ENCODE measurements around the gene RFC4.

The RFC4 gene

DNA sequence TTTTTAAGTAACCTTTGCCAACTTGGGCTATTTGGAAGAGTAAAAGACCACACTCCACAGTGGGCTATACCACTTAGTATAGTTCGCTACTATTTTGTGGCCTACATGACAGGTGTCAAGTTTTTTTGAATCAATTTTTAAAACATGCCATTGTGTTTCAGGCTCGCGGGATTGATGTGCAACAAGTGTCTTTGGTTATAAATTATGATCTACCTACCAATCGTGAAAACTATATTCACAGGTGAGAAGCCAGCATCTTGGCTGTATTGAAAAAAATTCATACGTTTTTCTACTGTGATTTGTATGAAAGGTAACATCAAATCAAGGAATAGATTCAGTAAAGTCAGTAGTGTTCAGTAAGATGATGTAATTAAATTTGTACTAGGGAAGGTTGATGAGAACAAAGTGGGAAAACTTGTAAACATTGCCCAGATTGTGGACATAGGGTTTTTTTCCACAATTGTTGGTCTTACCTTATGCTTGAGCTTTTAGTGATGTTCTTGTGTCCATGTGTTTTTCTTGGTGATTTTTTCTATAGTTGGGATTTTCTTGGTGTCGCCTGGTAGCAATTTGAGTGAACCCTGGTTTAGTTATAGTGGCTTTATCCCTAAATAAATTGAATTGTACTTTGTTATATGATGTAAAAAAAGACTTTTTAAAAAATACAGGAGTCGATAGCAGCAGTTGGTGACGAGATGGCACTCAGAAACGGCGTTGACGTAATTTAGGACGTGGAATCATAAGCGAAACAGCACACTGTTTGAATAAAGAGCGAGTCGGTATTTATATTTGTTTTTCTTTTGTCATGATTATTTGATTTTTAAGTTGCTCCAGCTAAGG is 18.4 kb downstream of the RFC4 start:
- DNase-seq (ENCODE audit: low read depth in 2 of 2) = no peak

DNA sequence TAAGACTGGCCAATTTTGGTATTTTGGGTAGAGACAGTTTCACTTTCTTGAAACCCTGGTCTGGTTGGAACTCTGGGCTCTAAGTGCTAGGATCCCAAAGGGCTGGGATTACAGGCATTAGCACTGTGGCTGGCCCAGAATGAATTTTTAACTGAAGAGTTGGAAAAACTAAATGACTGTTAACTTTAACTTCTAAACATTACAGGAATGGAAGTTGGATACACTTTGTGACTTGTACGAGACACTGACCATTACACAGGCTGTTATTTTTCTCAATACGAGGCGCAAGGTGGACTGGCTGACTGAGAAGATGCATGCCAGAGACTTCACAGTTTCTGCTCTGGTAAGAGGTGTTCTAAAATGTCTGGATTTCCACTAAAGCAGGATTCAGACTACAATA is 19.4 kb downstream of the RFC4 start:
- DNase-seq (ENCODE audit: low read depth in 2 of 2) = no peak

DNA sequence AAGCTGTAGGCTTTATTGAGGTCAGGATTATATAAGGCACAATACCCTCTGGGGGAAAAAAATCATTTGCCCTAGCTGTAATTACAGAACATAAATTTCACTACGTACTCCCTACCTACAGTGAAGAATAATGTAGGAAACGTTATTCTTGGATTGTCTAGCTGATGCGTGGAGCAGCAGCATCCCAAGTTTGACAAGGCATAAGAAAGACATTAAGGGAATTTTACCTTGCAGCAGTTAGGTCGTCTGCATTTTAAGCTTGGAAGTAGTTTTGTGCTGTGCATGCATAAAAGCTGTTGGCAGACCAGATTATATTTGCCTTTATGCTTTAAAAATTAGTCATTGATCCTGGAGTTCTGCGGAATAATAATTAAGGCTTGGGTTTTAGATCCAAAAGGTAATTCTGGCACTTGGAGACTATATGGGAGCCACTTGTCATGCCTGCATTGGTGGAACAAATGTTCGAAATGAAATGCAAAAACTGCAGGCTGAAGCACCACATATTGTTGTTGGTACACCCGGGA is 20.7 kb downstream of the RFC4 start:
- DNase-seq (ENCODE audit: low read depth in 2 of 2) = no peak

DNA sequence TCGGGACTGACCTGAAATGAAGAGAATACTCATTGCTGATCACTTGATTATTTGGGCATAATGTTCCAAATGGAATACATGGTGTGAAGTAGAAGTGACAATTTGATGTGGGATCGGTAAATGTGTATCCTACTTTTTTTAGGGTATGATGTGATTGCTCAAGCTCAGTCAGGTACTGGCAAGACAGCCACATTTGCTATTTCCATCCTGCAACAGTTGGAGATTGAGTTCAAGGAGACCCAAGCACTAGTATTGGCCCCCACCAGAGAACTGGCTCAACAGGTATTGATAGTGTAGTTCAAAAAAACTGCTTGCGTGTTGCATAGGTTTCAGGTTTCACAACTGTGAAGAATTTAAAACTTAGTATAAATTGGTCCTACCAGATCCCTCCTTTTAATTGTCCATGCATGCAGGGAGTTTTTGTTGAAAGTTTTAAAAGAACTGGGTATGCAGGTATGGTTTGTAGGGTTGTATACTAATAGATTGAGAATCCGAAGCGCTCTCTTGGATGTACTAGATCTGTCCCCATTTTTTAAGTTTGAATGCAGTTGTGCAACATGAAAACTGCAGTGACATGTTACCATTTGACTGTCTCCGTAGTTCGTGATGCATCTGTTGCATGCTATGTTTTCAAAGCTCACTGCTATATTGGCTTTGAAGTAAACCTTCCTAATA is 21.3 kb downstream of the RFC4 start:
- no peak for DNase-seq (ENCODE audit: low read depth in 2 of 2)

DNA sequence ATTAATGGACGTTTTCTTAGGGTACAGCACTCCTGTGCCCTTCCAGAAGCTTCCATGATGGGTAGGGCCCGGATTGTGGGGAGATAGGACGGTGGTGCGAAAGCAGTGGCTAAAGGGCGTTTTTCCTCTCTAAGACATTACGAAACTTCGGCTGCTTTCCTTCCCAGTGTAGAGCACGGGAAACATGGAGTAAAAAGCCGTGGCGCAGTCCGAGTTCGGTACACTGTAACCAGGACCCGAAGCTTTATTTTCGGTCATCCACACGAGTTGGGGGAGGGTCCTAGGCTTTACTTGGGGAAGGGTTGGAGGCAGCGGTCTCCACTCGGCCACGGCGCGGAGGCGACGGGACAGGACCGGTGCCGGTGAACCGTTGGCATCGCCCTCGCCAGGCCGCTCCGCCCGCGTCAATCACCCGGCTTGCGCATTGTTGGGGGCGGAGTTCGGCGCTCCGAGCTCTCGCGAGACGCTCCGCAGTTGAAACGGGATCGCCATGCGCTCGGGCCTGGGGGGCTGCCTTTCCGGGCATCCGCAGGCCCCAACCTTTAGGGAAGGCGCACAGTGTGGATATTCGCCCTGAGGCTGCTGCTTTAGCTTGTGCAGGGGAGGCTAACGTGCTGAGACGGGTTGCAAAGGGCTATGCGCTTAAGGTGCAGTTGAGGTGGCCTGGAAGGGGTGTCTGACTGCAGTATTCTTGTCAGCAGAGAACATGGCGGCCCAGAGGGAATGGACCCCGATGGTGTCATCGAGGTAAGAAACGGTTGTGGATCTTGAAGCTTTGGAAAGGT is 22.4 kb downstream of the RFC4 start:
- DNase-seq (ENCODE audit: low read depth in 2 of 2) = peak; percentile 62 to 71

DNA sequence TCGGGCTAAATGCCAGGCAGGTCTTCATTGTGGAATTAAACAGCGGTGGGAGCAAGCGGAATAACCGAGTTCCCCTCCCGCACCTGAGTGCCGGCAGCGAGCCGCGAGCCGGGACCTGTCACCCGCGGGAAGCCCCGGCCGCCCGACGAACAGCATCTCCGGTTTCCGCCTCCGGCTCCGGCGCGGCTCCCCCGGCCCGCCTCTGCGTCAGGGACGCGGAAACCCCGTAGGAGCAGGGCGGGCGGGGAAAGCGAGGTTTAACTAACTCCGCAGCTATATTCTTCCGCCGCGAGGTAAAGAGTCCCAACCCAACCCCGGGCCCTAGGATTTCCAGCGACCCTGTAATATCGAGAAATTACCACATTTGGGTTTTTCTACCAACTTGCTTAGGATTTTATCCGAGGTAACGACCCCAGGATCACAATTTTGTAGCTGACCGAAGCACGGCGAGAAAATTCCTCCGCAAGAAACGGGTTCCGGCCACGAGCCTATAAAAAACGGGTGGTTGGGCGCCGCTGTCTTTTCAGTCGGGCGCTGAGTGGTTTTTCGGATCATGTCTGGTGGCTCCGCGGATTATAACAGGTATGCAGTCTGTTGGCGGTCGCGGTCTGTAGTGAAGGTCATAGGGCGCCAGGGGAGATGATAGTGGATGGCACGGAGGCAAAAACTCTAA is 23.1 kb downstream of the RFC4 start, which contains the start of gene EIF4A2:
EIF4A2 (plus strand) TSS at position 520 of the 673 bp plus-strand sequence; CDS start at position 554, 34 bp downstream.
- peak; percentile 82 to 84 for DNase-seq (ENCODE audit: low read depth in 2 of 2)

DNA sequence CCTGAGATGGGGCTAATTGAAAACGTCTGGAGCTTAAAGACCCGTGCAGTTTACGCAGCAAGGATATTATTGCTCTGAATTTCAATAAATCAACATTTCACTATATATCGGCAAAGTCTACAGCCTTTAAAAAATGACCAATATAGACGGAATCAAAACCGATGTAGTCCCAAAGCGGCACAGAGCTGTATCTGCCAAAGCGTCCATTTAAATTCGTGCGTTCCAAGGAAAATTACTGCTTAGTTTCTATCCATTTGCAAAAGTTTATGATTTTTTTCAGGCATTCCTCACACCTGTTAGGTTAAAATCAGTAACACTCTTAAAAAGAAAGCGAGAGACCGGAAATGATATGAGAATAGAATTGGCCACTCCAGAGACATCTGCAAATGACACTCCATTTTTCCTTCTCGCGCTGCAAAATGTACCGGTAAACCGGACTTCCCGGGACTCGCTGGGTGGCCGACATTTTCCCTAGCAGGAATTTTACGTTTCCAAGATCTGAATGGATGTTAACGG is 23.7 kb downstream of the RFC4 start:
- no peak for DNase-seq (ENCODE audit: low read depth in 2 of 2)

DNA sequence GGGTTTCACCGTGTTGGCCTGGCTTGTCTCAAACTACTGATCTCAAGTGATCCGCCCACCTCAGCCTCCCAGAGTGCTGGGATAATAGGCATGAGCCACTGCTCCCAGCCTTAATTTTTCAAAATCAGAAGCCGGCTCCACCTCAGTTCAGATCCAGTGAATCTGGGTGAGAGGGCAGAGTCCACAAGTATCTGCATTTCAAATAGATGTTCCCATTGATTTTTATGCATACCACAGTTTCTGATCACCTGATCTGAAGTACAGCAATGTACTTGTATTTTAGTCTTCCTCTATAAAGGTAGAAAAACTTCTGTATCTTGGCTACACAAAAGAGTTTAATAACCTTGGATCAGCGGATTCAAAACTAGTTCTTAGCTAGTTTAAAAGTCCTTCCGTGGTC is 27.1 kb downstream of the RFC4 start:
- no peak for DNase-seq (ENCODE audit: low read depth in 2 of 2)

DNA sequence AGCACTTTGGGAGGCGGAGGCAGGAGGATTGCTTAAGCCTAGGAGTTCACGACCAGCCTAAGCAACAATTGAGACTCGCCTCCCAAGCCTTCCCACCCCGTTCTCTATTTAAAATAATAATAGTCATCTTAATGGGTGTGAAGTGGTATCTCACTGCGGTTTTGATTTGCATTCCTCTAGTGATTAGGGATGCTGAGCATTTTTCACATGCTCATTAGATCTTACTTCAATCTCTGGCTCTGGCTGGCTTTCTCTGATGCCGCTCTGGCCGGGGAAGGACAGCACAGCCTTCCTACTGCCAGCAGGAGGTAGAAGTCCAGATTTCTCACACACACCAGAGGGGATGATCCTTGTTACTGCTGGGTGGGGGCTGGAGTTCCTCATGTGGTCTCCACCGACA is 30.3 kb downstream of the RFC4 start:
- DNase-seq (ENCODE audit: low read depth in 2 of 2) = no peak

DNA sequence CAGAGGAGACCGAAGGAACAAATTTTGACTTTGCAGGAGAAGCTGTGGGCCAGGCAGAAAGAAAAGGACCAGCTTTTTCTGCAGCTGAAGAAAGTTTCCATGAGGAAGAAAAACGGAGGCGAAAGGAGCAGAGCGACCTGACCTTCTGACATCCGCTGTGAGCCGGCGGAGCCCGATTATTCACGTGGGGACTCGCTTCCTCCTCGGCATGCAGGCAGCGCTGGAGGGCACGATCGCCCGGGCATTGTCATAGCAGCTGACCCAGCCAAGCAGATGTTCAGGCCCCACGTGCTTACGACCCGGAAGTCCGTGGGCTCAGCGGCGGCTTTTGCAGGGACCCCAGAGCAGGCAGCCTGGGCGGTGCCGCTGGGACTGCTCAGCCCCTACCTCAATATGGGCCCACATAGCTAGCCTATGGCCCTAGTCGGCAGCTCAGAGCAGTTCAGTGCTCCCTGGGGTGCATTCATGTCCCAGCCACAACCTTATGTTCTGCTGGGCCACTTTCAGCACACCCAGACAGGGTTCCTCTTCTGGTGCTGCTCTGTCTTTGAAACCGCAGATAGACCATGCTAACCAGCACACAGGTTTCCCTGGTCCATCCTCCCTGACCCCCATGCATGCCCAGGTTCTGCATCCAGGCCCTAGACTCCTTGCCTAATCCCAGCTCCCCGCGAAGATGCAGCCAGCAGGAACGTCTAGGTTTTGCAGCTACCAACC is 33.4 kb downstream of the RFC4 start:
- peak; percentile 35 to 41 for DNase-seq (ENCODE audit: low read depth in 2 of 2)

DNA sequence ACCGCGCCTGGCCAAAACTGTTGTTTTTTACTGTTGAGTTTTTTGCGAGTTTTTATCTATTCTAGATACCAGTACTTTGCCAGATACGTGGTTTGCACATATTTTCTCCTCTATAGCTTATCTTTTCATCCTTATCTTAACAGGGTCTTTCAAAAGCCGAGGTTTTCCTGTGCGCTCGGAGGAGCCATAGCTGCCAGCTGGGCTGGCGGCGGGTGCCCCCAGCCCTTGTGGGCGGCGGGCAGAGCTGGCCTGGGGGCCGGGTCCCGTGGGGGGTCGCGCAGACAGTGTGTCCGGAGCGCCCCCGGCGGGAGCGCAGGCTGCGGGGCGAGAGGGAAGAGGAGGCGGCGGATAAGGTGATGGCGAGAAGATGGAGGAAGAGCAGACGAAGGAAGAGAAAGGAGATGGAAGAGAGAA is 34.0 kb downstream of the RFC4 start:
- DNase-seq (ENCODE audit: low read depth in 2 of 2) = no peak

DNA sequence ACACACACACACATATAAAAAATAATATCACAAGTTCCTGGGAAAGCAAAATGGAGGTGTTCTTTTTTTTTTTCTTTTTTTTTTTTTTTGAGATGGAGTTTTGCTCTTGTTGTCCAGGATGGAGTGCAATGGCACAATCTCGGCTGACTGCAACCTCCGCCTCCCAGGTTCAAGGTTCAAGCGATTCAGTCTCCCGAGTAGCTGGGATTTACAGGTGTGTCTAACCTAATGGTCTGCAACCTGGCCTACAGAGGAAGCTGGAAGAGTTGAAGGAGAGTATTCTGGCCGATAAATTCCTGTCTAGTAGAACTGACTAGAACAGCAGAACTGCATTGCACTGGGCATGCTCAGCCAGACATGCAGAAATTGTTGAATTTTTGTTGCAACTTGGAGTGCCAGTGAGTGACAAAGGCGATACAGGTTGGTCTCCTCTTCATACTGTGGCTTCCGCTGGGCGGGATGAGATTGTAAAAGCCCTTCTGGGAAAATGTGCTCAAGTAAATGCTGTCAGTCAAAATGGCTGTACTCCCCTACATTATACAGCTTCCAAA is 45.3 kb downstream of the RFC4 start:
- no peak for DNase-seq (ENCODE audit: low read depth in 2 of 2)

DNA sequence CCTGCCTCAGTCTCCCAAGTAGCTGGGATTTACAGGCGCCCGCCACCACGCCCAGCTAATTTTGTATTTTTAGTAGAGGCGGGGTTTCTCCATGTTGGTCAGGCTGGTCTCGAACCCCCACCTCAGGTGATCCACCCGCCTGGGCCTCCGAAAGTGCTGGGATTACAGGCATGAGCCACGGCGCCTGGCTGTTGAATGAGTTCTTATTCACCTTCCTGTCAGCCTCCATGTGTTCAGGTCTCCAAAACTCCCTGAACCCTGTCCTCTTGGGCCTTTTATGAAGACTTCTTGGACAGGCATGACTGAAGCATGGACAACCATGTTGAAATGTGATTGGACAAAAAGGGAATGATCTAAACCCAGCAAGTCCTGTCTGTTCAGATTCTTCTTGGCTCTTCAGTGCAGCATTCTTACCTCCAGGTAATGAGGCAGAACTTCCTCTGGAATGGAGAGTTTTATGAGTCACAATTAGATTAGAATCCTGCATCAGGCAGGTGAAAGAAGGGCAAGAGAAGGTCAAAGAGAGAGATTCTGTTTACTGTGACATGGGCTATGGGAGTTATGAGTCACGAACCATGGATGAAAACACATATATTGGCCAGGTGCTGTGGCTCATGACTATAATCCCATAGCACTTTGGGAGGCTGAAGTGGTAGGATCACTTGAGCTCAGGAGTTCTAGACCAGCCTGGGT is 46.0 kb downstream of the RFC4 start:
- no peak for DNase-seq (ENCODE audit: low read depth in 2 of 2)

DNA sequence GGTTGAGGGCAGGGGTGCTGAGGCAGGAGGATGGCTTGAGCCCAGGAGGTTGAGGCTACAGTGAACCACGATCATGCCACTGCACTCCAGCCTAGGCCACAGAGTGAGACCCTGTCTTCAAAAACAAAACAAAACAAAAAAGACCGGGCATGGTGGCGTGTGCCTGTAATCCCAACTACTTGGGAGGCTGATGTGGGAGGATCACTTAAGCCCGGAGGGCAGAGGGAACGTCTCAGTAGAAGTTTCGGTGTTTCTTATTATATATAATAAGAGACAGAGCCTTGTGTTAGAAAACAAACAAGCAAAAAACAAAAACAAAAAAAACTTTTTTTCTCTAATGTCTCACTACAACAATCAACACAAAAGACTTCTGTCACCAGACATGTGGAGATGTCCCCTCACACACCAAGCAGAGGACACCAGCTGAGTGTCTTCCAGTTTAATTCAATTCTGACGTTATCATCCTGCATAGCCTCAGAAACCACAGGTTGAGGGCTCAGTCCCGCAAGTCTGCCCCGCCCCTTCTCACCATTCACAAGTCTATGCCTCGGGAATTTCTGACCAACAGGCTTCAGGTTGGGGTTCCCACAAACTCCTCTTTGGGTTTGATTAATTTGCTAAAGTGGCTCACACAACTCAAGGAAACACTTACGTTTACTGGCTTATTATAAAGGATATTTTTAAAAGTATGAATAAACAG is 46.9 kb downstream of the RFC4 start:
- DNase-seq (ENCODE audit: low read depth in 2 of 2) = no peak

DNA sequence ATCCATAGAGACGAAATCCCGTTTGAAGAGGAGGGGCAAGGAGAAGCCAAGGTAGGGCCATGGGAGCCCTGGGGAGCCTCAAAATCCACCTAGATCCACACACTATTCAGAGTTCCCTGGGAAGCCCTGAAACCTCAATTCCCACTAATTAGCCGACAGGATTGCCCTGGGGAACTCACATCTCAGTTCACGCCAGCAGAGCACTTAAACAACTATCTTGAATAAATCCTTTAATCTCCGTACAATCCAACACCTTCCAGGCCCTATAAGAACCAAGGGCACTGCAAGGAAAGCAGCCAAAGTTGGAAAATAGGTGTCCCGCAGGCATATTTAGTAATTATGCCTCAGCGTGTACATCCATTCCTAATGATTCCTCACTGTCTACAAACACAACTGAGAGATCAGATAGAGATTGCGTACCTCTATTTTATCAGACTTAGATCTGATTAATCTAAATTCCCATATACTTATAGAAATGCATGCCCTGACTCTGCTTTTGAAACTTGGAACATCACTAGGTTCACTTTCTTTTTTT is 48.5 kb downstream of the RFC4 start:
- DNase-seq (ENCODE audit: low read depth in 2 of 2) = no peak

DNA sequence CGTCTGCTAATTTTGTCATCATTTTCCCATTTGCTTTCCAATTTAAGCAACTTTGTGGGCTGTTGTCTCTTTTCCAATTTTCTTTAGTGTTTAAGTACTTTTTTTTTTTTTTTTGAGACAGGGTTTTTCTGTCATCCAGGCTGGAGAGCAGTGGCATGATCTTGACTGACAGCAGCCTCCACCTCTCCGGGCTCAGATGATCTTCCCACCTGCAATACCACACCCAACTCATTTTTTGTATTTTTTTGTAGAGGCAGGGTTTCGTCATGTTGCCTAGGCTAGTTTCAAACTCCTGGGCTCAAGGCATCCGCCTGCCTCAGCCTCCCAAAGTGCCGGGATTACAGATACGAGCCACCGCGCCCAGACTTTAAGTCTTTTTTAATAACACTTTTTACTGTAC is 49.1 kb downstream of the RFC4 start:
- DNase-seq (ENCODE audit: low read depth in 2 of 2) = no peak

DNA sequence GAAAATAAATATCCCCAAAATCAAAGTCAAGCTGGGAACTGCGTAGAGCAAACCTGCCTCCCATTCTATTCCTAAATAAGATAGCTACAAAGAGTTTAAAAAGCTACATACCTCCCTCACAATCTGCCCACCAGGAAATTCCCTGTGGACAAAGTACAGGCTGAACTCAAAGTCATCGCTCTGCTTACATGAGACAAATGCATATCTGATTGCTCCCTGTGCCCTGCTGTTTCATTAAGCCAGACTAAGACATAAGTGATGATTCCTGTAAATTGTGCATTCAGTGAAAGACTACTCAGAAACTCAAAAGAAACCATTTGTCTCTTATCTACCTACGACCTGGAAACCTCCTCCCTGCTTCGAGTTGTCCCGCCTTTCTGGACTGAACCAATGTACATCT is 51.4 kb downstream of the RFC4 start:
- DNase-seq (ENCODE audit: low read depth in 2 of 2) = no peak

DNA sequence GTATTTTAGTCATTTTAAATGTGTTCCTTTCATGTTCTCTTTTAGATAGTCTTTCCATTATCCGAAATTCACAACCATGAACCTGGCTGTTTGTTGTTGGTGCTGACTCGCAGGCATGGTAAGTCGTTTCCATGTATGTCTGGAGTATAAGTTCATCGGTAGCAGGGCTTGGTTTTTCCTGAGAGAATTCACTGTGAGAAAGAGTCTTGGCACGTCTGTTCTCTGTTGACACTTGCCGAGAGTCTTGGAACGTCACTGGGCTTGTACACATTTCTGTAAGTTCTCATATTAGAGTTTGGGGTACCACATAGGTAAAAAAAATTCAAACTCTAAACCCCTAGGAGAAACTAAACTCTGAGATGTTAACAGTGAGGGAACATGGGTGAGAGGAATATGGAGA is 52.3 kb downstream of the RFC4 start:
- no peak for DNase-seq (ENCODE audit: low read depth in 2 of 2)

DNA sequence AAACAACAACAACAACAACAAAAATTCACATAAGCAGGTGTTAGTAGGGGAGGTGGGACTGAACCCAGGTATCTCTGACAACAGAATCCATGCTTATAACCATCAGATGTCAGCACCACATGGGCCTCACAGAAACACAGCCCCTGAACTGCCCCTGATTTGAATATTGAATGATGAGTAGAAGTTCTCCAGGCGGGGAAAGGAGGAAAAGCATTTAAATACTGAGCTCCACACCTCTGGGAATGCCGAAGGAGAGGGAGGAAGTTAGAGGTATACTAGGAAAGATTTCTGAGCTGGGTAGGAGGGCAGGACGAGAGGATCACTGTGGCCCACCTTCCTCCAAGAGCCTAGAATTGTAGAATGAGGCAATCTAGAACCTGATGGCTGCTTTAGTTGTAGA is 54.8 kb downstream of the RFC4 start:
- DNase-seq (ENCODE audit: low read depth in 2 of 2) = no peak
